HepG2 (cell line): ENCODE results near the gene TSC22D4. TPM values are rescaled to one million over a fixed set of nuclear protein-coding genes. Genes with fewer than 3 reads are reported as not detected.
A peak's percentile ranks its signal among the peaks of the same experiment; 100 is the strongest.

Source experiments
- CCDC6 ChIP-seq: sonication (generic); formaldehyde crosslinking; IDR thresholded peaks from 2 replicates; pipeline ENCODE4 v1.8.1; 2022; ENCODE audit warnings: mild to moderate bottlenecking, missing genetic modification reagents, moderate library complexity
- EED ChIP-seq: sonication (generic); formaldehyde crosslinking; IDR thresholded peaks from 2 replicates; pipeline ENCODE4 v1.5.0; 2020; ENCODE audit warnings: mild to moderate bottlenecking, missing genetic modification reagents
- ETV5 ChIP-seq: IDR thresholded peaks from 2 replicates; pipeline ENCODE4 v1.6.1; 2018; ENCODE audit warnings: missing biosample characterization, missing genetic modification reagents, inconsistent platforms, borderline replicate concordance
- JDP2 ChIP-seq: sonication (generic); formaldehyde crosslinking; IDR thresholded peaks from 2 replicates; pipeline ENCODE4 v1.8.1; 2022; ENCODE audit warnings: missing genetic modification reagents, borderline replicate concordance
- SRSF9 ChIP-seq: fragments of 200-400 bp; formaldehyde crosslinking; IDR thresholded peaks from 2 replicates; pipeline ENCODE4 v1.6.1; 2018; ENCODE audit warnings: borderline replicate concordance, mild to moderate bottlenecking, low read depth, low read length; ENCODE audit not compliant: insufficient read depth, poor library complexity, severe bottlenecking
- TRIM24 ChIP-seq: sonication (generic); formaldehyde crosslinking; IDR thresholded peaks from 2 replicates; pipeline ENCODE4 v1.8.0; 2022; ENCODE audit warnings: mild to moderate bottlenecking, missing genetic modification reagents
- ZNF142 ChIP-seq: sonication (generic); formaldehyde crosslinking; IDR thresholded peaks from 2 replicates; pipeline ENCODE4 v1.4.0; 2020; ENCODE audit warnings: missing genetic modification reagents
- ZNF333 ChIP-seq: sonication (generic); formaldehyde crosslinking; IDR thresholded peaks from 2 replicates; pipeline ENCODE4 v1.4.0; 2020; ENCODE audit warnings: mild to moderate bottlenecking, missing genetic modification reagents, borderline replicate concordance
- ZNF367 ChIP-seq: sonication (generic); formaldehyde crosslinking; IDR thresholded peaks from 2 replicates; pipeline ENCODE4 v1.4.0; 2020; ENCODE audit warnings: missing genetic modification reagents, borderline replicate concordance
- ZNF670 ChIP-seq: sonication (generic); formaldehyde crosslinking; IDR thresholded peaks from 2 replicates; pipeline ENCODE4 v1.8.0; 2022; ENCODE audit warnings: mild to moderate bottlenecking, missing genetic modification reagents, borderline replicate concordance
- ZNF704 ChIP-seq: sonication (generic); formaldehyde crosslinking; IDR thresholded peaks from 2 replicates; pipeline ENCODE4 v1.8.1; 2023; ENCODE audit warnings: mild to moderate bottlenecking, inconsistent platforms, moderate library complexity, missing genetic modification reagents, borderline replicate concordance
- ZNF747 ChIP-seq: sonication (generic); formaldehyde crosslinking; IDR thresholded peaks from 2 replicates; pipeline ENCODE4 v1.8.1; 2023; ENCODE audit warnings: missing genetic modification reagents, mild to moderate bottlenecking, borderline replicate concordance
- ZNF768 ChIP-seq: sonication (generic); formaldehyde crosslinking; IDR thresholded peaks from 2 replicates; pipeline ENCODE4 v1.4.0; 2020; ENCODE audit warnings: missing genetic modification reagents
- ZZZ3 ChIP-seq: sonication (generic); formaldehyde crosslinking; IDR thresholded peaks from 2 replicates; pipeline ENCODE4 v1.4.0; 2020; ENCODE audit warnings: missing genetic modification reagents, mild to moderate bottlenecking, borderline replicate concordance
- polyA plus RNA-seq, 8 experiments: library from polyadenylated mRNA; depleted of rRNA in 3 of 8; stranded (reverse) in 7 of 8; unstranded in 1 of 8; fragments of >200 nt; fragmentation: Illumina TruSeq in 4 of 8; extraction: Trizol in 4 of 8; gene quantifications; 2 replicates each; pipeline versions ENCODE4 v1.2.1 to v1.2.3, GENCODE V29; 2011 to 2016; ENCODE audit warnings: low read depth in 4 of 8, missing spikeins in 1 of 8, mixed read lengths in 1 of 8; ENCODE audit not compliant: insufficient read depth in 1 of 8
- total RNA-seq, 5 experiments: library from RNA; depleted of rRNA; stranded (reverse); fragments of >200 nt; fragmentation: Illumina TruSeq; extraction: Trizol; gene quantifications; 2 replicates each; pipeline ENCODE4 v1.2.3, GENCODE V29; 2016; ENCODE audit warnings: low read depth in 1 of 5
- TF ChIP-seq, protein P1 (sequence below): IDR thresholded peaks from 2 replicates; pipeline ENCODE4 v1.6.1; 2016; ENCODE audit warnings: missing genetic modification reagents, missing compliant biosample characterization
- TF ChIP-seq, protein P2 (sequence below): IDR thresholded peaks from 2 replicates; pipeline ENCODE4 v1.6.1; 2018; ENCODE audit warnings: missing genetic modification reagents

Gene TSC22D4
- total and polyA plus RNA-seq, 2 of the 13 experiments (the other 11 are each of a cell fraction or from before 2014, with no cell fraction given) = 7.7 to 8.7 TPM

DNA sequence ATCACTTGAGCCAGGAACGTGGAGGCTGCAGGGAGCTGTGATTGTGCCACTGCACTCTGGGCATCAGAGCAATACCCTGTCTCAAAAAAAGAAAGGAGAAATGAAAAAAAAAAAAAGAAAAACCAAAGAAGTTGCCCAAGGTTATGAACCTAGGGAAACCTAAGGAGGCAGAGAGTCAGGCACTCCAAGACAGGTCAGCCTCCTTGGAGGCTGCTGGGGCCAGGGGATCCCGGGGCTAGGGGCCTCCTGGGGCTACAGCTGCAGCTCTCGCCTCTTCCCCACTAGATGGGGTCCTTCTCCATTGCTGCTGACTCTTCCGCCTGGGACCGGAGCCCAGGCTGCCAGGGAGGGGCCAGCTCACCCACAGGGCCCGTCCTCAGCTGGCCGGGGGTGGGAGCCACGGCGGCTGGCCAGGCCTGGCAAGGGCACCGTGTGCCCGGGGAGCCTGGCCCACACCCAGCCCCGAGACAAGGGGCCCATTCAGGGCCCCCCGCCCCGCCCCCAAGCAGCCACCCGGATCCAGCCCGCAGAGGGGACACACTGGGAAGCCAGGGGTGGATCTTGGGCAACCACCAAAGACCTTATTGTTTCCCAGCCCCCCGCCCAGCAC, 13.2 kb downstream of the TSC22D4 start (continued):
- TF ChIP-seq, protein P1, sequence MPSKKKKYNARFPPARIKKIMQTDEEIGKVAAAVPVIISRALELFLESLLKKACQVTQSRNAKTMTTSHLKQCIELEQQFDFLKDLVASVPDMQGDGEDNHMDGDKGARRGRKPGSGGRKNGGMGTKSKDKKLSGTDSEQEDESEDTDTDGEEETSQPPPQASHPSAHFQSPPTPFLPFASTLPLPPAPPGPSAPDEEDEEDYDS (CRISPR knock-in tag) = no peak
- TF ChIP-seq CCDC6 (CRISPR knock-in tag) = no peak
- TF ChIP-seq ZNF670 (CRISPR knock-in tag) = no peak
- no peak for TF ChIP-seq SRSF9
- TF ChIP-seq, protein P2, sequence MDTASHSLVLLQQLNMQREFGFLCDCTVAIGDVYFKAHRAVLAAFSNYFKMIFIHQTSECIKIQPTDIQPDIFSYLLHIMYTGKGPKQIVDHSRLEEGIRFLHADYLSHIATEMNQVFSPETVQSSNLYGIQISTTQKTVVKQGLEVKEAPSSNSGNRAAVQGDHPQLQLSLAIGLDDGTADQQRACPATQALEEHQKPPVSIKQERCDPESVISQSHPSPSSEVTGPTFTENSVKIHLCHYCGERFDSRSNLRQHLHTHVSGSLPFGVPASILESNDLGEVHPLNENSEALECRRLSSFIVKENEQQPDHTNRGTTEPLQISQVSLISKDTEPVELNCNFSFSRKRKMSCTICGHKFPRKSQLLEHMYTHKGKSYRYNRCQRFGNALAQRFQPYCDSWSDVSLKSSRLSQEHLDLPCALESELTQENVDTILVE = no peak
- no peak for TF ChIP-seq JDP2 (CRISPR knock-in tag)
- no peak for TF ChIP-seq ZNF367
- TF ChIP-seq ZNF747 = no peak
- TF ChIP-seq ZNF704 (CRISPR knock-in tag) = no peak
- peak; percentile 29; the same call in 1 of the 2 replicates for TF ChIP-seq ETV5
- no peak for TF ChIP-seq EED (CRISPR knock-in tag)
- TF ChIP-seq ZNF768 = peak; percentile 17; the same call in 1 of the 2 replicates
- no peak for TF ChIP-seq ZNF333 (CRISPR knock-in tag)
- no peak for TF ChIP-seq ZNF142 (CRISPR knock-in tag)
- no peak for TF ChIP-seq TRIM24 (CRISPR knock-in tag)
- TF ChIP-seq ZZZ3 (CRISPR knock-in tag) = no peak
